ENCODE measurements around the gene RBSN. TPM values are rescaled to one million over a fixed set of nuclear protein-coding genes. Genes with fewer than 3 reads are reported as not detected.

Gene RBSN
- total and polyA plus RNA-seq, 2 experiments from 2014 or later: 10.6 to 26.5 TPM

DNA sequence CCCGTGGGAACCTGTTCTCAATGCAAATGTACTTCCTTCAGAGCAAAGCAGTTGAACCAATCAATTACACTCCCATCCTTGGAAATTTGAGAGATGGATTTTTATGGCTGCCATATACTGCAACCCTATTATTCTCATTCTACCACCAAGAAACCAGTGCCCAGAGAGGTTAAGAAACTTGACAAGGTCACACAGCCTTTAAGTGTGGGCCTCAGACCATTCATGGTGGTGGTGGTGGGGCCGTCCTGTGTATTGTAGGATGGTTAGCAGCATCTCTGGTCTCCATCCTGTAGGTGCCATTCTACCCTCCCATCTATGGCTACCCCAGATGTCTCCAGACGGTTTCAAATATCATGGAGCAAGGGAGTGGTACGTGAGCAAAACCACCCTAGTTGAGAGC, 23.4 kb upstream of the RBSN start:
- Mint-ChIP-seq H3K4me1 (no peaks in the 10 kb centered on the region), H3K36me3 (ENCODE audit: low read depth) (no peaks in the 10 kb centered on the region), H3K9me3 (no peaks in the 10 kb centered on the region), H3K4me3 (no peak overlapping the region), H3K27ac (no peak overlapping the region), H3K27me3 (ENCODE audit: insufficient read depth, low read depth, poor library complexity) (peaks cover 3% of the 10 kb centered on the region)
- no peak for ATAC-seq
- DNase-seq (ENCODE audit: low spot score): no peak
- H3K36me3 ChIP-seq (ENCODE audit: insufficient read depth): no peaks in the 10 kb centered on the region
- TF ChIP-seq ZNF114 (CRISPR knock-in tag; IDR thresholded peaks at IDR 0.05): no peak
- TF ChIP-seq, protein P1, sequence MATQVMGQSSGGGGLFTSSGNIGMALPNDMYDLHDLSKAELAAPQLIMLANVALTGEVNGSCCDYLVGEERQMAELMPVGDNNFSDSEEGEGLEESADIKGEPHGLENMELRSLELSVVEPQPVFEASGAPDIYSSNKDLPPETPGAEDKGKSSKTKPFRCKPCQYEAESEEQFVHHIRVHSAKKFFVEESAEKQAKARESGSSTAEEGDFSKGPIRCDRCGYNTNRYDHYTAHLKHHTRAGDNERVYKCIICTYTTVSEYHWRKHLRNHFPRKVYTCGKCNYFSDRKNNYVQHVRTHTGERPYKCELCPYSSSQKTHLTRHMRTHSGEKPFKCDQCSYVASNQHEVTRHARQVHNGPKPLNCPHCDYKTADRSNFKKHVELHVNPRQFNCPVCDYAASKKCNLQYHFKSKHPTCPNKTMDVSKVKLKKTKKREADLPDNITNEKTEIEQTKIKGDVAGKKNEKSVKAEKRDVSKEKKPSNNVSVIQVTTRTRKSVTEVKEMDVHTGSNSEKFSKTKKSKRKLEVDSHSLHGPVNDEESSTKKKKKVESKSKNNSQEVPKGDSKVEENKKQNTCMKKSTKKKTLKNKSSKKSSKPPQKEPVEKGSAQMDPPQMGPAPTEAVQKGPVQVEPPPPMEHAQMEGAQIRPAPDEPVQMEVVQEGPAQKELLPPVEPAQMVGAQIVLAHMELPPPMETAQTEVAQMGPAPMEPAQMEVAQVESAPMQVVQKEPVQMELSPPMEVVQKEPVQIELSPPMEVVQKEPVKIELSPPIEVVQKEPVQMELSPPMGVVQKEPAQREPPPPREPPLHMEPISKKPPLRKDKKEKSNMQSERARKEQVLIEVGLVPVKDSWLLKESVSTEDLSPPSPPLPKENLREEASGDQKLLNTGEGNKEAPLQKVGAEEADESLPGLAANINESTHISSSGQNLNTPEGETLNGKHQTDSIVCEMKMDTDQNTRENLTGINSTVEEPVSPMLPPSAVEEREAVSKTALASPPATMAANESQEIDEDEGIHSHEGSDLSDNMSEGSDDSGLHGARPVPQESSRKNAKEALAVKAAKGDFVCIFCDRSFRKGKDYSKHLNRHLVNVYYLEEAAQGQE (IDR thresholded peaks at IDR 0.05; ENCODE audit: unreplicated experiment): no peak
- no peaks in the 10 kb centered on the region for H3K4me1 ChIP-seq (ENCODE audit: insufficient read depth)
- no peaks in the 10 kb centered on the region for H3K79me2 ChIP-seq (replicated peaks; ENCODE audit: insufficient read depth)
- H3K4me3 ChIP-seq: no peak overlapping the region
- no peaks in the 10 kb centered on the region for H3F3A ChIP-seq (replicated peaks; ENCODE audit: low read depth)
- no peak overlapping the region for H3K27ac ChIP-seq (ENCODE audit: low read depth)
- no peak overlapping the region for H2AFZ ChIP-seq
- no peaks in the 10 kb centered on the region for H3K27me3 ChIP-seq (ENCODE audit: insufficient read depth)
- H3K9me2 ChIP-seq (ENCODE audit: insufficient read depth): no peaks in the 10 kb centered on the region
- H3K4me2 ChIP-seq: no peak overlapping the region
- no peaks in the 10 kb centered on the region for H4K20me1 ChIP-seq (replicated peaks; ENCODE audit: insufficient read depth)

DNA sequence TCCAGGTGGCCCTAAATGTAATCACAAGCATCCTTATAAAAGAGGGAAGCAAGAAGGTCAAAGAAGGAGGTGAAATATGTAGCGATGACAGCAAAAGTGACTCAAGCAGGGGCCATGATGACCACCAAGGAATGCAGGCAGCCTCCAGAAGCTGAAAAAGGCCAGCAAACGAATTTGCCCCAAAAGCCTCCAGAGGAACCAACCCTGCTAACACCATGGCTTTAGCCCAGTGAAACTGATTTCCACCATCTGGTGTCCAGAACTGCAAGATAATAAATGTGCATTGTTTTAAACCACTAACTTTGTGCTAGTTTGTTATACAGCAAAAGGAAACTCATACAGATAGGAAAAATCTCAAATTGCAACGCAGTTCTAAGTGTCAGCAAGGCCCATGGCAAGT, 23.0 kb upstream of the RBSN start:
- ATAC-seq: no peak
- H3K4me3 Mint-ChIP-seq: no peak overlapping the region

More for the DNA sequence above, 23.0 kb upstream of the RBSN start:
- no peaks in the 10 kb centered on the region for H4K20me1 ChIP-seq (replicated peaks; ENCODE audit: insufficient read depth)
- H3K27me3 ChIP-seq (ENCODE audit: insufficient read depth): no peaks in the 10 kb centered on the region
- no peaks in the 10 kb centered on the region for H3F3A ChIP-seq (replicated peaks; ENCODE audit: low read depth)
- H3K36me3 Mint-ChIP-seq (ENCODE audit: low read depth): no peaks in the 10 kb centered on the region
- no peak overlapping the region for H2AFZ ChIP-seq
- no peaks in the 10 kb centered on the region for H3K4me1 ChIP-seq (ENCODE audit: insufficient read depth)
- DNase-seq (ENCODE audit: low spot score): no peak
- no peaks in the 10 kb centered on the region for H3K9me2 ChIP-seq (ENCODE audit: insufficient read depth)
- H3K36me3 ChIP-seq (ENCODE audit: insufficient read depth): no peaks in the 10 kb centered on the region
- peaks cover 5% of the 10 kb centered on the region for H3K27me3 Mint-ChIP-seq (ENCODE audit: insufficient read depth, low read depth, poor library complexity)
- H3K79me2 ChIP-seq (replicated peaks; ENCODE audit: insufficient read depth): no peaks in the 10 kb centered on the region
- H3K27ac ChIP-seq (ENCODE audit: low read depth): no peak overlapping the region
- H3K9me3 Mint-ChIP-seq: no peaks in the 10 kb centered on the region; the same call in 2 of the 3 replicates
- H3K4me2 ChIP-seq: no peak overlapping the region
- H3K4me1 Mint-ChIP-seq: no peaks in the 10 kb centered on the region
- H3K4me3 ChIP-seq: no peak overlapping the region
- H3K27ac Mint-ChIP-seq: no peak overlapping the region
- TF ChIP-seq ZNF331 (CRISPR knock-in tag; IDR thresholded peaks at IDR 0.05; ENCODE audit: low read depth) (no peak), POLR2AphosphoS5 (IDR thresholded peaks at IDR 0.05; ENCODE audit: low read depth) (no peak), EZH2phosphoT487 (IDR thresholded peaks at IDR 0.05; ENCODE audit: unreplicated experiment) (no peak), EZH2 (IDR thresholded peaks at IDR 0.05; ENCODE audit: low read depth, unreplicated experiment) (no peak), NANOG (IDR thresholded peaks at IDR 0.05; ENCODE audit: borderline replicate concordance) (no peak), JUNB (IDR thresholded peaks at IDR 0.05; ENCODE audit: unreplicated experiment) (no peak), CREB1 (CRISPR knock-in tag; IDR thresholded peaks at IDR 0.05; ENCODE audit: low read depth) (no peak)
- TF ChIP-seq, protein P2, sequence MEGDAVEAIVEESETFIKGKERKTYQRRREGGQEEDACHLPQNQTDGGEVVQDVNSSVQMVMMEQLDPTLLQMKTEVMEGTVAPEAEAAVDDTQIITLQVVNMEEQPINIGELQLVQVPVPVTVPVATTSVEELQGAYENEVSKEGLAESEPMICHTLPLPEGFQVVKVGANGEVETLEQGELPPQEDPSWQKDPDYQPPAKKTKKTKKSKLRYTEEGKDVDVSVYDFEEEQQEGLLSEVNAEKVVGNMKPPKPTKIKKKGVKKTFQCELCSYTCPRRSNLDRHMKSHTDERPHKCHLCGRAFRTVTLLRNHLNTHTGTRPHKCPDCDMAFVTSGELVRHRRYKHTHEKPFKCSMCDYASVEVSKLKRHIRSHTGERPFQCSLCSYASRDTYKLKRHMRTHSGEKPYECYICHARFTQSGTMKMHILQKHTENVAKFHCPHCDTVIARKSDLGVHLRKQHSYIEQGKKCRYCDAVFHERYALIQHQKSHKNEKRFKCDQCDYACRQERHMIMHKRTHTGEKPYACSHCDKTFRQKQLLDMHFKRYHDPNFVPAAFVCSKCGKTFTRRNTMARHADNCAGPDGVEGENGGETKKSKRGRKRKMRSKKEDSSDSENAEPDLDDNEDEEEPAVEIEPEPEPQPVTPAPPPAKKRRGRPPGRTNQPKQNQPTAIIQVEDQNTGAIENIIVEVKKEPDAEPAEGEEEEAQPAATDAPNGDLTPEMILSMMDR (conservative IDR thresholded peaks at IDR 0.05; ENCODE audit: low read depth in 2 of 2): no peak
- TF ChIP-seq, protein P1 (IDR thresholded peaks at IDR 0.05; ENCODE audit: unreplicated experiment): no peak

All from GM23338 (cell line).